Skin of body (tissue), 2 donors: ENCODE results near the gene ACOX3. TPM values are rescaled to one million over a fixed set of nuclear protein-coding genes. Genes with fewer than 3 reads are reported as not detected.
"Not testable (repeated sequence)": the region's sequence is repeated elsewhere in the genome, so short reads cannot be mapped to it uniquely, and the experiment has no call there.

ENCODE experiments used
- DNase-seq: peaks from one replicate; lab custom pipeline; 2025; lab: John Stamatoyannopoulos, UW
- total RNA-seq: library from RNA; depleted of rRNA; stranded (reverse); fragments of >200 nt; gene quantifications from one replicate; pipeline ENCODE4 v1.2.3, GENCODE V29; 2014

Gene ACOX3
- total RNA-seq, 1 donor from 2014 or later = 27.2 TPM

- no peak for DNase-seq
Observed at GRCh38 chr4:8407756-8408155, 32.8 kb downstream of the ACOX3 start.

DNA sequence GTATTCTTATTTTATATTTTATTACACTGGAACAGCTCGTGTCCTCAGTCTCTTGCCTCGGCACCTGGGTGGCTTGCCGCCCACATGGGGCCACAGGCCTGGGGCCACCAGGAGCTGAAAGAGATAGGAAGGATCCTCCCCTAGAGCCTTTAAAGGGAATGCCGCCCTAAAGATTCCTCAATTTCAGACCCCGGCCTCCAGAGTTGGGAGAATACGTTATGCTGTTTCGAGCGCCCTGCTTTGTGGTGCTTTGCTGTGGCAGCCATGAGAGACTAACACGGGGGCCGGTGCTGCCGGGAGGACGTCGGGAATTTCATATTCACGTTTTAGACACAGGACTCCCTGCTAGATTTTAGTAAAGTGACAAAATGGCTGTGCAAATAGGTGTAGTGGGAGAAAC, 33.2 kb downstream of the ACOX3 start:
- DNase-seq = no peak

- not testable (repeated sequence) for DNase-seq
Observed at GRCh38 chr4:8406887-8407286, 33.6 kb downstream of the ACOX3 start.

- no peak for DNase-seq
Observed at GRCh38 chr4:8405516-8405875, 35.0 kb downstream of the ACOX3 start.

GRCh38 chr4:8404791-8405515, 35.6 kb downstream of the ACOX3 start:
- no peak for DNase-seq

DNA sequence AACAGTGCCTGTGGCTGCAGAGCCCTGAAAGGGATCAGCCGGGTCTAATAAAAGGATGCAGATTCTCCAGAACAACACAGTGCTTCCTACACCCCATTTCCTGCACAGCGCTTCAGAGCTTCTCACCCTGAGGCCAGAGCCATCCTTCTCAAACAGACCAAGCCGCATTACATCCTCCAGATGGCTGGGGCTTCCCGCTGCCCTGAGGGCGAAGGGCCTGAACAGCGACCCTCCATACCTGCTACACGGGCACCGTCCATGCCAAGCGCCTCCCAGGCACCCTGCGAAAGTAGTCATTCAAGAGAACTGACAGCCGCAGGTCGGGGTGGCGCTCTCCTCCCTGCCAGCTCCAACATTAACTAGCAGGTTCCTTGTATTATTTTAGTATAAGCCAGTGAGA, 36.5 kb downstream of the ACOX3 start:
- DNase-seq = no peak

DNA sequence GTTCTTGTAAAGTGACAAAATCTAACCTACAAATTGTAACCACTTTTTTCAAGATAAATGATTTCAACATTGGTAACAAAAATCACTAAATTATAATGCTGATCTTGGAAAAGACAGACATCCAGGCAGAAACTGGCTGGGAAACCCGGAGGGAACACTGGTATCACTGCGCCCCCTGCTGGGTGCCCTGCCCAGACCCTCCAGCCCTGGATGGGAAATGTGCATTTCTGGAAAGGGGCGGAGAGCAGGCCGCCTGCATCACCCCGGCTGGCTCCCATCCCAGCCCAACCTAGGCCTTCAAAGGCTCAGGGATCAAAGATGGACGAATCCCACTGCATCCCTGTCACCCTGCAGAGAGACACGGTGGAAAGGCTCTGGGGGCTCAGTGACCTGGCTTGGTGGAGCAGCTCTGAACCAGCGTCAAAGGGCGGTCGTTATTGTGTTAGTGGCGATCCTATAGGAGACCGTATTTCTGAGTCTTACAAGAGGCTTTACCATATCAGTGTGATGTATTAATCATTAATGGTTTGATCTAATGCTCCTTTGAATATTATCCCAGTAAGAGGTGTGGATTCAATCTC, 37.3 kb downstream of the ACOX3 start:
- peak; percentile 79 for DNase-seq

- DNase-seq = no peak
Observed at GRCh38 chr4:8402640-8403039, 37.9 kb downstream of the ACOX3 start.

DNA sequence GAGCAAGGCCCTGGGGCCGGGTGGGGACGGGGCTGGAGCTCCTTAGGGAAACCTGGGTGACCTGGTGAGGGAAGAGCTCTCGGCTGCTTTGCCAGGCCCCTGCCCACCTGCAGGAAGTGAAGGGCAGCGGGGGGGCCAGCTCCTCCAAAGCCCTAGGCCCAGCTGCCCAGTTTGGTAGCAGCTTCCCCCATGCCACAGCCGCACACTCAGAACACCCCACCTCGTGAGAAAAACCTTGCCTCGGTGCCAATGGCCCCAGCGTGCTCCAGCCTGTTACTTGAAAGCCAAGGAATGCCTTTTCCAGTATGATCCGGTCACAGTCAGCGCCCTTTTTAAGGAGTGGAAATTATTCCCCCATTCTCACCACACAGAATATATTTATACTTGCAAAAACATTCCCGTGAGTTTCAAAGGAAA, 38.3 kb downstream of the ACOX3 start:
- DNase-seq = no peak

- DNase-seq = no peak
Observed at GRCh38 chr4:8401665-8402064, 38.9 kb downstream of the ACOX3 start.

DNA sequence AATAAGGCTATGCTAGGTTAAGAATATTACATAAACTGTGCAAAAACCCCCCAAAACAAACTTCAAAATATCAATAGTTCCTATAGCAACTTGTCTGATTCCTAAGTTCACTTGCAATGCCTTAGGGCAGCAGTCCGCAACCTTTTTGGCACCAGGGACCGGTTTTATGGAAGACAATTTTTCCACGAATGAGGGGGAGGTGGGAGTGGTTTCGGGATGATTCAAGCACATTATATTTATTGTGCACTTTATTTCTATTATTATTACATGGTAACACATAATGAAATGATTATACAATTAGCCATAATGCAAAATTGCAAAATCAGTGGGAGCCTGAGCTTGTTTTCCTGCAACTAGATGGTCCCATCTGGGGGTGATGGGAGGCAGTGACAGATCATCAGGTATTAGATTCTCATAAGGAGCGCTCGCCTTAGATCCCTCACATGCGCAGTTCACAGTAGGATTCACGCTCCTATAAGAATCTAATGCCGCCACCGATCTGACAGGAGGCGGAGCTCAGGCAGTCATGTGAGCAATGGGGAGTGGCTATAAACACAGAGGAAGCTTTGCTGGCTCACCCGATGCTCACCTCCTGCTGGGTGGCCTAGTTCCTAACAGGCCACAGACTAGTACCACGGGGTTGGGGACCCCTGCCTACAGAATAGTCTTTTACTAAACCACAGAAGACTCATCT, 39.7 kb downstream of the ACOX3 start:
- DNase-seq = no peak

GRCh38 chr4:8399298-8399697, 41.2 kb downstream of the ACOX3 start:
- DNase-seq = no peak

GRCh38 chr4:8398347-8398746, 42.2 kb downstream of the ACOX3 start:
- no peak for DNase-seq

GRCh38 chr4:8396762-8397406, 43.6 kb downstream of the ACOX3 start:
- no peak for DNase-seq

GRCh38 chr4:8395504-8396296, 44.8 kb downstream of the ACOX3 start:
- DNase-seq = no peak

DNA sequence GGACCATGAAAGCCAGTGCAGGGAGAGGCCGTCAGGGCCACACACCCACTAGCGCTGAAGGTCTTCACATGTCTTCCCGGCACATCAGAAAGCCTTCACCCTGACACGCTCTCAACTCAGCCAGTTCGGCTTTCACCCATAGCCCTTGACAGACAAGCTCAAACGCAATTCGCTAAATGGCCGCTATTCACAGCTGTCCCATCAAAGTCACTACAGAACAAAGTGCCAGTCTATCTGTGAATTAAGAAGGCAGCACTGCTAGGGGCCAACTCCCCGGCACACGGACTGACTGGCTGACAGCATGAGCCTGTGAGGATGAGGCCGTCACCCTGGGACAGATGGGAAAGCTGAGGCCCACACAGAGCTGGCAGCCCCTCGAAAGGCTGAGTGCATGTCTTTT, 45.7 kb downstream of the ACOX3 start:
- DNase-seq = no peak

GRCh38 chr4:8394061-8394519, 46.4 kb downstream of the ACOX3 start:
- DNase-seq = peak; percentile 80

DNA sequence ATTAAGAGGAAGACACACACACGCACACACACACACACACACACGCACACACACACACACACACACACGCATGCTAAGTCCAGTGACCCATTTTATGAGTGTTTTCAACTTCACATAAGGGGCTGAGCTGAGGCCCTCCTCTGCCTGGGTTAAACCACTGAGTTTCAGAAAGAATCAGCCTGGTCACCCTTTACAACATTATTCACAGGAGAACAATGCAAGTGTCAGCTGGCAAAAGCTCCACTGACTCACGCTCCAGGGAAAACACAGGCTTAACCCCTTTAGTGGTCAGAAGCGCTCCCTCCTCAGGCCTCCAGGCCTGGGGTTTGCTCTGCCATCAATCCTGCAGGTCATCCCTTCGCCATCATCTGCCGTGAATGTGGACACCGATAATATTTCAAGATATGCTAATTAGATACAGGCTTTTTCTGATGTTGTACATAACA, 46.9 kb downstream of the ACOX3 start:
- peak; percentile 60 for DNase-seq

- no peak for DNase-seq
Observed at GRCh38 chr4:8392591-8393190, 47.8 kb downstream of the ACOX3 start.

GRCh38 chr4:8391972-8392371, 48.6 kb downstream of the ACOX3 start:
- peak; percentile 77 for DNase-seq

- DNase-seq = no peak
Observed at GRCh38 chr4:8391071-8391470, 49.5 kb downstream of the ACOX3 start.
